DOHH2 (cell line): ENCODE measurements around the gene HAVCR1.

Experiments used
- H3F3A ChIP-seq: fragments of 200-600 bp; sonication (generic), shearing (Covaris generic); 2 replicates; pipeline ENCODE4 v1.6.0; 2016; ENCODE audit warnings: antibody characterized with exemption, mild to moderate bottlenecking; ENCODE audit not compliant: control insufficient read depth, insufficient read depth
- H3K27ac ChIP-seq: fragments of 200-600 bp; sonication (generic); 2 replicates; pipeline ENCODE4 v1.5.1; 2014; ENCODE audit warnings: low read depth, mild to moderate bottlenecking, low read length, moderate library complexity
- H3K27me3 ChIP-seq: fragments of 200-600 bp; sonication (generic); 2 replicates; pipeline ENCODE4 v1.6.1; 2014; ENCODE audit warnings: mild to moderate bottlenecking, low read length, mixed read lengths; ENCODE audit not compliant: control insufficient read depth
- H3K36me3 ChIP-seq: fragments of 200-600 bp; sonication (generic); 2 replicates; pipeline ENCODE4 v1.6.1; 2014; ENCODE audit warnings: mild to moderate bottlenecking, low read length, moderate library complexity, mixed read lengths; ENCODE audit not compliant: control insufficient read depth
- H3K4me1 ChIP-seq: fragments of 200-600 bp; sonication (generic); 2 replicates; pipeline ENCODE4 v1.6.1; 2014; ENCODE audit warnings: mild to moderate bottlenecking, low read length, mixed read lengths; ENCODE audit not compliant: control insufficient read depth
- H3K4me2 ChIP-seq: fragments of 200-600 bp; sonication (generic); 2 replicates; pipeline ENCODE4 v1.6.0; 2014; ENCODE audit warnings: mild to moderate bottlenecking, low read length, moderate library complexity
- H3K4me3 ChIP-seq: fragments of 200-600 bp; sonication (generic); 2 replicates; pipeline ENCODE4 v1.5.1; 2014; ENCODE audit warnings: mild to moderate bottlenecking, low read length, mixed read lengths
- H3K79me2 ChIP-seq: fragments of 200-600 bp; sonication (generic); 2 replicates; pipeline ENCODE4 v1.6.1; 2014; ENCODE audit warnings: mild to moderate bottlenecking, low read length, mixed read lengths; ENCODE audit not compliant: control insufficient read depth
- H3K9me2 ChIP-seq: fragments of 200-600 bp; sonication (generic); replicated peaks from 2 replicates; pipeline ENCODE4 v1.6.1; 2014; ENCODE audit warnings: mild to moderate bottlenecking, low read length, mixed read lengths; ENCODE audit not compliant: control insufficient read depth
- H3K9me3 ChIP-seq: fragments of 200-600 bp; sonication (generic); 2 replicates; pipeline ENCODE4 v1.6.1; 2014; ENCODE audit warnings: antibody characterized with exemption, low read length, mixed read lengths; ENCODE audit not compliant: control insufficient read depth, insufficient read depth
- H4K20me1 ChIP-seq: fragments of 200-600 bp; sonication (generic); 2 replicates; pipeline ENCODE4 v1.6.0; 2014; ENCODE audit warnings: low read depth, mild to moderate bottlenecking, antibody characterized with exemption, low read length, moderate library complexity; ENCODE audit not compliant: control insufficient read depth, insufficient read depth
- EZH2phosphoT487 ChIP-seq: fragments of 200-600 bp; sonication (generic); IDR thresholded peaks from 2 replicates; pipeline ENCODE4 v1.6.1; 2017; ENCODE audit warnings: borderline replicate concordance, mild to moderate bottlenecking, antibody characterized with exemption, low read length, moderate library complexity, mixed read lengths
- TF ChIP-seq, protein P1 (sequence below): fragments of 200-600 bp; sonication (generic); IDR thresholded peaks from one replicate; pipeline ENCODE4 v1.5.1; 2014; ENCODE audit warnings: antibody characterized with exemption, mild to moderate bottlenecking, low read depth, low read length; ENCODE audit not compliant: poor library complexity, severe bottlenecking

HAVCR1 gene

DNA sequence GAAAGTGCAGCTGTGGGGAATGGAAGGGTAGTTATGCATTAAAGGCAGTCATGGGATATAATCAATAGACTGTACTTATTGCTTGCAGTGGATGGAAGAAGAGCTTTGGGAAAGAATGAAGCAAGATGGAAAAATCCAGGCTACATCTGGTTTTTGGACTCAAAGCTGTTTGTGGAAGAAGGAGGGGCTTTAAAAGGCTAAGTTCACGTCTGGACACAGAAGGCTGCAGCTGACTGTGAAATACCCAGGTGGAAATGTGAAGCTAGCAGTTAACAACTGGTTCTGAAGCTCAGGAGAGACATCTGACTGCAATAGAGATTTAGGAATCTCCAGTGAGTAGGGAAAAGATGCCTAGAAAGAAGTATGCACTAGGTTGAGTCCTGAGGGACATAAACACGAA is 52.7 kb downstream of the HAVCR1 start:
- Histone ChIP-seq H3K27ac (no peak overlapping the region), H3K4me3 (no peak overlapping the region), H3K9me3 (peaks cover 8% of the 10 kb centered on the region), H3K9me2 (no peaks in the 10 kb centered on the region), H3K79me2 (no peaks in the 10 kb centered on the region), H3K27me3 (no peaks in the 10 kb centered on the region), H3F3A (no peaks in the 10 kb centered on the region), H3K36me3 (0 out of 2 replicates have a peak, but pooled peaks cover 3% of the 10 kb centered on the region), H4K20me1 (no peaks in the 10 kb centered on the region), H3K4me2 (no peak overlapping the region), H3K4me1 (peaks cover 7% of the 10 kb centered on the region)
- TF ChIP-seq, protein P1, sequence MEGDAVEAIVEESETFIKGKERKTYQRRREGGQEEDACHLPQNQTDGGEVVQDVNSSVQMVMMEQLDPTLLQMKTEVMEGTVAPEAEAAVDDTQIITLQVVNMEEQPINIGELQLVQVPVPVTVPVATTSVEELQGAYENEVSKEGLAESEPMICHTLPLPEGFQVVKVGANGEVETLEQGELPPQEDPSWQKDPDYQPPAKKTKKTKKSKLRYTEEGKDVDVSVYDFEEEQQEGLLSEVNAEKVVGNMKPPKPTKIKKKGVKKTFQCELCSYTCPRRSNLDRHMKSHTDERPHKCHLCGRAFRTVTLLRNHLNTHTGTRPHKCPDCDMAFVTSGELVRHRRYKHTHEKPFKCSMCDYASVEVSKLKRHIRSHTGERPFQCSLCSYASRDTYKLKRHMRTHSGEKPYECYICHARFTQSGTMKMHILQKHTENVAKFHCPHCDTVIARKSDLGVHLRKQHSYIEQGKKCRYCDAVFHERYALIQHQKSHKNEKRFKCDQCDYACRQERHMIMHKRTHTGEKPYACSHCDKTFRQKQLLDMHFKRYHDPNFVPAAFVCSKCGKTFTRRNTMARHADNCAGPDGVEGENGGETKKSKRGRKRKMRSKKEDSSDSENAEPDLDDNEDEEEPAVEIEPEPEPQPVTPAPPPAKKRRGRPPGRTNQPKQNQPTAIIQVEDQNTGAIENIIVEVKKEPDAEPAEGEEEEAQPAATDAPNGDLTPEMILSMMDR = no peak
- no peak for TF ChIP-seq EZH2phosphoT487

- Histone ChIP-seq H3K4me2 (no peak overlapping the region), H4K20me1 (no peaks in the 10 kb centered on the region), H3K79me2 (no peaks in the 10 kb centered on the region), H3K36me3 (peaks cover 3% of the 10 kb centered on the region; the same call in 1 of the 2 replicates), H3K9me3 (peaks cover 16% of the 10 kb centered on the region), H3K9me2 (no peaks in the 10 kb centered on the region), H3K4me1 (peaks cover 7% of the 10 kb centered on the region), H3K4me3 (no peak overlapping the region), H3K27ac (no peak overlapping the region), H3F3A (no peaks in the 10 kb centered on the region), H3K27me3 (no peaks in the 10 kb centered on the region)
- TF ChIP-seq, protein P1 = no peak
- TF ChIP-seq EZH2phosphoT487 = no peak
These were observed 53.9 kb downstream of the HAVCR1 start for GRCh38 chr5:157004893-157005551.

DNA sequence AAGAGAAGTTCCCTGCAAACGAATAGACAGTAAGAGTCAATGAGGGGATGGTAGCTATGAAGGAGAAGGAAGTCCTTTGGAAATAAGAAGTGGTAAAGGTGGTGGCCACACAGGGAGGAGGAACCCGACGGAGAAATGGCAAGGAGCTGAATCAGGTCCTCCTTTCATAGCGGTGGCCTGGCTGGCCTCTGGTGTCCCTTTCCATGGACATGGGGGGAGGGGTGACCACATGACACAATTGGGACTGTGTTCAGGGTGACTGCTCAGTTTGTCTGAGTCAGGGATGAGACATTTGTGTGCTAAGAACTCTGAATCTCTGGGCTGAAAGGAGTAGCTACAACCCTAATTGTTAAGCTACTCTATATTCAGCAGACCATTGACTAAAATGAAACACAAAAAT is 67.2 kb downstream of the HAVCR1 start:
- Histone ChIP-seq H3K79me2 (no peaks in the 10 kb centered on the region), H3K9me3 (peaks cover 6% of the 10 kb centered on the region; the same call in 1 of the 2 replicates), H3K4me2 (no peak overlapping the region), H4K20me1 (no peaks in the 10 kb centered on the region), H3K4me3 (no peak overlapping the region), H3K4me1 (peaks cover 13% of the 10 kb centered on the region), H3F3A (no peaks in the 10 kb centered on the region), H3K27me3 (no peaks in the 10 kb centered on the region), H3K9me2 (no peaks in the 10 kb centered on the region), H3K27ac (no peak overlapping the region), H3K36me3 (peaks cover 3% of the 10 kb centered on the region)
- TF ChIP-seq, protein P1 = no peak
- TF ChIP-seq EZH2phosphoT487 = no peak
